Psoas muscle (tissue), 8 donors: Measurements from ENCODE around the gene EGLN3. TPM values are rescaled to one million over a fixed set of nuclear protein-coding genes. Genes with fewer than 3 reads are reported as not detected.

Experiments
- ATAC-seq, 4 donors: fragments of 200-7000 bp; cut with Tn5 transposase; one replicate each; pipeline ENCODE4 v1.9.1; 2020; ENCODE audit warnings: moderate library complexity in 3 of 4, mild to moderate bottlenecking in 2 of 4
- DNase-seq, 2 donors: peaks; one replicate each; pipeline ENCODE4 v3.0.0-alpha.2; 2020
- H3K27ac ChIP-seq: fragments of 200-600 bp; one replicate; pipeline ENCODE4 v1.8.0; 2022
- H3K27me3 ChIP-seq, 3 donors: fragments of 200-600 bp in 1 of 3; one replicate each; pipeline versions ENCODE4 v1.6.1 to v1.8.0; 2013 to 2022; ENCODE audit warnings: low read length in 2 of 3, mild to moderate bottlenecking in 2 of 3, moderate library complexity in 1 of 3; ENCODE audit not compliant: insufficient read depth in 3 of 3
- H3K36me3 ChIP-seq, 2 donors: fragments of 200-600 bp in 1 of 2; one replicate each; pipeline versions ENCODE4 v1.6.1 to v1.8.0; 2013 to 2022; ENCODE audit warnings: low read depth in 1 of 2, mild to moderate bottlenecking in 1 of 2, moderate library complexity in 1 of 2; ENCODE audit not compliant: insufficient read depth in 1 of 2
- H3K4me1 ChIP-seq: fragments of 200-600 bp; one replicate; pipeline ENCODE4 v1.8.0; 2022
- H3K4me3 ChIP-seq: fragments of 200-600 bp; one replicate; pipeline ENCODE4 v1.8.0; 2022; ENCODE audit warnings: mild to moderate bottlenecking
- H3K9me3 ChIP-seq: fragments of 200-600 bp; one replicate; pipeline ENCODE4 v1.8.0; 2022
- WGBS, 3 donors: extraction: QIAGEN DNeasy Blood & Tissue Kit; methylation state at CpG; one replicate each; pipeline versions ENCODE4 v1.1.6 to v1.1.7; 2013; 5-methylcytosine and 5-hydroxymethylcytosine counted together
- intact Hi-C, 2 donors: fragments of 100-400 bp; cut with DNase I; formaldehyde crosslinking; loops; one replicate each; pipeline versions ENCODE4 v1.11.0 to v1.14.2; 2022
- polyA plus RNA-seq, 3 donors: library from polyadenylated mRNA; stranded (reverse); fragments of 200-250 nt; gene quantifications; one replicate each; pipeline ENCODE4 v1.2.3, GENCODE V29; 2013
- total RNA-seq, 4 donors: library from RNA; stranded (reverse); fragmentation: NEBNext Ultra II Directional in 2 of 4; extraction: Animal tissue kit (Norgen Biotek cat#: 25700) in 2 of 4; gene quantifications; one replicate each; pipeline versions ENCODE4 v1.2.1 to v1.2.4, GENCODE V29; 2021 to 2023
- TF ChIP-seq, protein P1 (sequence below): fragments of 200-600 bp; IDR thresholded peaks from one replicate; pipeline ENCODE4 v1.8.0; 2022; ENCODE audit warnings: antibody characterized with exemption
- donor health status: healthy with polysubstance abuse.
- donor health status: DM: no; HTN: no; CAD: no; lungs with moderate emphysema.
- donor health status: Bipolar disorder and iron deficiency.
- donor health status: healthy.
- donor health status: DM: yes; HTN: yes; CAD: no.
- donor health status: DM: no; HTN: no; CAD: no.
- donor health status: DM: no; HTN: no; CAD: no.
- donor health status: DM: yes; HTN: yes; CAD: no.

The EGLN3 gene
- total and polyA plus RNA-seq, 7 donors, result 6.7 to 58.7 (median 14.1) TPM

DNA sequence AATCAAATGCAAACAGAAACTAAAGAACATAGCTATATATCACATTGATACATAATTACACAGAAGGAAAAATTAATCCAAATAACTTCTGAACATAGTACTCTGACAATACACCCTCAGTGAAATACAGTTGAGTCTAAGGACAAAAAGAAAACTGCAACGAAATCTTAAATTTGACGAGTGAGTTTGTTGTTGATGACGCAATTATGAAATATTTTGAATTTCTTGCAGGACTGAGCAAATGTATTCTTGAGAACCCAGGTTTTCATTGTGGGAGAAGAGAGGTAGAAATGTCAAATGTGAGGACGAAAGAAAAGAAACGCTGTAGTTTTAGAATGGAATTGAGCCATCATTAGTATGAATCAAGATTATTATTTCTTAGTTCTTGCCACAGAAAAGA is 46.3 kb downstream of the EGLN3 start:
- DNase-seq (no peak), ATAC-seq (no peak)
- Histone ChIP-seq H3K27ac (no peak overlapping the region), H3K9me3 (no peaks in the 10 kb centered on the region), H3K4me1 (no peaks in the 10 kb centered on the region), H3K36me3 (no peaks in the 10 kb centered on the region), H3K27me3 (no peaks in the 10 kb centered on the region), H3K4me3 (no peak overlapping the region)
- 93 to 96% (median 95%) methylated on average over 5 of the region's 5 CpGs for WGBS, 3 donors
- intact Hi-C loops, result no loop called here
- TF ChIP-seq, protein P1, sequence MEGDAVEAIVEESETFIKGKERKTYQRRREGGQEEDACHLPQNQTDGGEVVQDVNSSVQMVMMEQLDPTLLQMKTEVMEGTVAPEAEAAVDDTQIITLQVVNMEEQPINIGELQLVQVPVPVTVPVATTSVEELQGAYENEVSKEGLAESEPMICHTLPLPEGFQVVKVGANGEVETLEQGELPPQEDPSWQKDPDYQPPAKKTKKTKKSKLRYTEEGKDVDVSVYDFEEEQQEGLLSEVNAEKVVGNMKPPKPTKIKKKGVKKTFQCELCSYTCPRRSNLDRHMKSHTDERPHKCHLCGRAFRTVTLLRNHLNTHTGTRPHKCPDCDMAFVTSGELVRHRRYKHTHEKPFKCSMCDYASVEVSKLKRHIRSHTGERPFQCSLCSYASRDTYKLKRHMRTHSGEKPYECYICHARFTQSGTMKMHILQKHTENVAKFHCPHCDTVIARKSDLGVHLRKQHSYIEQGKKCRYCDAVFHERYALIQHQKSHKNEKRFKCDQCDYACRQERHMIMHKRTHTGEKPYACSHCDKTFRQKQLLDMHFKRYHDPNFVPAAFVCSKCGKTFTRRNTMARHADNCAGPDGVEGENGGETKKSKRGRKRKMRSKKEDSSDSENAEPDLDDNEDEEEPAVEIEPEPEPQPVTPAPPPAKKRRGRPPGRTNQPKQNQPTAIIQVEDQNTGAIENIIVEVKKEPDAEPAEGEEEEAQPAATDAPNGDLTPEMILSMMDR, result no peak

DNA sequence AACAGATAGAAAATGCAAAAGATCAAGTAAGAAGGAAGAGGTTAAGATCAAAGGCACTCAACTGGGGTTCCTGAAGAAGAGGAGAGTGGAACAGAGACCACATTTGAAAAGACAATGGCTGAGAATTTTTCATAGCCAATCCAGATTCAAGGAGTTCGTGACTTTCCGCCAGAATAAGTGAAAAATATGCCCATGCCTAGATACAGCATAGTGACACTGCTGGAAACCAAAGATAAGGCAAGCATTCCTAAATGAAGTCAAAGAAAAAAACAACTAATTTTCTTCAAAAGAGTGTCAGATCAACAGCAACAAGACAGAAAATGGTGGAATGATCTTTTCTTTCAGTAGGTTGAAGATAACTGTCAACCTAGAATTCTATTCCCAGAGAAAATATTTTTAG is 47.5 kb downstream of the EGLN3 start:
- no peak overlapping the region for H3K27ac ChIP-seq
- no peak for DNase-seq
- TF ChIP-seq, protein P1, result no peak
- H3K36me3 ChIP-seq, result no peaks in the 10 kb centered on the region
- no peaks in the 10 kb centered on the region for H3K9me3 ChIP-seq
- no peaks in the 10 kb centered on the region for H3K27me3 ChIP-seq
- intact Hi-C loops, result no loop called here
- H3K4me1 ChIP-seq, result no peaks in the 10 kb centered on the region
- no peak for ATAC-seq
- WGBS, 3 donors, result 87 to 96% (median 91%) methylated on average over 2 of the region's 2 CpGs
- no peak overlapping the region for H3K4me3 ChIP-seq

DNA sequence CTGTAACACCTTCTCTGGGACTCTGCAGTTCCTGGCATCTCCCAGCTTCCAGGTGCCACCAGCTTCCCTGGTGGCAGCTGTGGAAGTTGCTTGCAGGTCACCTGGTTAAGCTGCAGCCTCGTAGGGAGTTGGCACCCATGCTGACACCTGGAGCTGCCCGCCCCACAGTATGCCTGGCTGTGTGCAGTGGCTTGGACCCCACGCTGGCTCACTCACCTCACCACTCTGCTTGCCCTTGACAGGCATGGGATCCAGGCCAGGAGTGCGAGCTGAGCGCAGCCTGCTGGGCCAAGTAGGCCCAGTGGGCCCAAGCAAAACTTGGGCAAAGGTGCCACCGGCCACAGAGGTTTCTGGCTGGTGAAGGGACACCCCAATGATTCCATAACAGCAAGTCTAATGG is 48.5 kb downstream of the EGLN3 start:
- TF ChIP-seq, protein P1, result no peak
- intact Hi-C loops, result no loop called here
- no peak for DNase-seq
- Histone ChIP-seq H3K4me3 (no peak overlapping the region), H3K27ac (no peak overlapping the region), H3K9me3 (no peaks in the 10 kb centered on the region), H3K4me1 (peaks cover 5% of the 10 kb centered on the region), H3K36me3 (no peaks in the 10 kb centered on the region), H3K27me3 (no peaks in the 10 kb centered on the region)
- no peak for ATAC-seq
- WGBS, 3 donors, result 91 to 99% (median 95%) methylated on average over 6 of the region's 6 CpGs

DNA sequence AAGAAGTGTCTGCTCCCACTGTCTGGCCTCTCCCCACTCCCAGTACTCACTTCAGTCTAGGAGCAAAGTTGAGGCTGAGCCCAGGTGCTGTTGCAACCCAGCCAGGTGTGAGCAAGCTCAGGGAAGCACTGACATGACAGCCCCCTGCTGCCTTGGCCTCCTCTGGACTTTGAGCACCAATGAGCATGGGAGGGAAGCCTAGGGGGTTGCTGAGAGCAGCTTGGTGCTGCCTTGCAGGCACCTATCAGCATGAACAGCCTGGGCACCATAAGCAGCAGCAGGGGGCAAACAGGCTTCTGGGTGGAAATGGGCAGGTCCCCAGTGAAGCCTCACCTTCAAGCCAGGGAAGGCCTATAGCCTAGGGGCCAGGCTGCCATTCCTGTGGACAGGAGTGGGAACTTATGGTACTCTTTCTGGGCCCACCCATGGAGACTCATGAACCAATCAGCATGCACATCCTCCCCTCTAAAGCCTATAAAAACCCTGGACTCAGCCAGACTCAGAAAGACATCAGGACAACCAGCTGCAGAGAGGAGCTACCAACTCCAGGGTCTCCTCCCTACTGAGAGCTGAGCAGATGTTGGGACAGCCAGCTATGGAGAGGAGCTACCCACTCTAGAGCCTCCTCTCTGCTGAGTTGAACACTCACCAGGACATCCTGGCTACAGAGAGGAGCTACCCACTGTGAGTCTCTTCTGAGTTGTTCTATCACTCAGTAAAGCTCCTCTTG is 49.3 kb downstream of the EGLN3 start:
- no peak for ATAC-seq
- H3K36me3 ChIP-seq, result no peaks in the 10 kb centered on the region
- H3K27ac ChIP-seq, result no peak overlapping the region
- H3K27me3 ChIP-seq, result no peaks in the 10 kb centered on the region
- H3K4me3 ChIP-seq, result no peak overlapping the region
- H3K4me1 ChIP-seq, result peaks cover 5% of the 10 kb centered on the region
- no peaks in the 10 kb centered on the region for H3K9me3 ChIP-seq
- intact Hi-C loops, result no loop called here
- TF ChIP-seq, protein P1, result no peak
- DNase-seq, result no peak

DNA sequence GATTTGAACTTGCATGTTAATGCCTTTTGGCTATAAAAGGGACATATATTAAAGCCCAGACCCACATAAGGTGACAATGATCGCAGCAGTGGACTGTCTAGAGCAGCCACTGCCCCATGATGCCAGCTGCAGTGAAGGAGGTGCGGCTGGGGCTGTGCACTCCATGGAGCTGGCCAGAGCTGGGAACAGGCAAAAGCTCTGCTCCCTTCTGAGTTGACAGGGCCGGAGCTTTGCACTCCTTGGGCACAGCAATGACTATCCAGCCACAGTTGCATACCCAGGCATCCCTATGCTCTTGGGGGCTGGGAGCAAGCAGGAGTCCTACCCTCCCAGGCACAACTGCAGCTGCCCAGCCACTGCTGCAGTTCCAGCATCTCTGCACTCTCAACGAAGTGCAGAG is 50.2 kb downstream of the EGLN3 start:
- no peak for ATAC-seq
- TF ChIP-seq, protein P1, result no peak
- Histone ChIP-seq H3K27me3 (no peaks in the 10 kb centered on the region), H3K4me3 (no peak overlapping the region), H3K27ac (no peak overlapping the region), H3K36me3 (no peaks in the 10 kb centered on the region), H3K4me1 (peaks cover 5% of the 10 kb centered on the region), H3K9me3 (no peaks in the 10 kb centered on the region)
- 76 to 89% (median 77%) methylated on average over 4 of the region's 4 CpGs for WGBS, 3 donors
- DNase-seq, result no peak
- intact Hi-C loops, result no loop called here
